ENCODE data around the gene XBP1.

DNA sequence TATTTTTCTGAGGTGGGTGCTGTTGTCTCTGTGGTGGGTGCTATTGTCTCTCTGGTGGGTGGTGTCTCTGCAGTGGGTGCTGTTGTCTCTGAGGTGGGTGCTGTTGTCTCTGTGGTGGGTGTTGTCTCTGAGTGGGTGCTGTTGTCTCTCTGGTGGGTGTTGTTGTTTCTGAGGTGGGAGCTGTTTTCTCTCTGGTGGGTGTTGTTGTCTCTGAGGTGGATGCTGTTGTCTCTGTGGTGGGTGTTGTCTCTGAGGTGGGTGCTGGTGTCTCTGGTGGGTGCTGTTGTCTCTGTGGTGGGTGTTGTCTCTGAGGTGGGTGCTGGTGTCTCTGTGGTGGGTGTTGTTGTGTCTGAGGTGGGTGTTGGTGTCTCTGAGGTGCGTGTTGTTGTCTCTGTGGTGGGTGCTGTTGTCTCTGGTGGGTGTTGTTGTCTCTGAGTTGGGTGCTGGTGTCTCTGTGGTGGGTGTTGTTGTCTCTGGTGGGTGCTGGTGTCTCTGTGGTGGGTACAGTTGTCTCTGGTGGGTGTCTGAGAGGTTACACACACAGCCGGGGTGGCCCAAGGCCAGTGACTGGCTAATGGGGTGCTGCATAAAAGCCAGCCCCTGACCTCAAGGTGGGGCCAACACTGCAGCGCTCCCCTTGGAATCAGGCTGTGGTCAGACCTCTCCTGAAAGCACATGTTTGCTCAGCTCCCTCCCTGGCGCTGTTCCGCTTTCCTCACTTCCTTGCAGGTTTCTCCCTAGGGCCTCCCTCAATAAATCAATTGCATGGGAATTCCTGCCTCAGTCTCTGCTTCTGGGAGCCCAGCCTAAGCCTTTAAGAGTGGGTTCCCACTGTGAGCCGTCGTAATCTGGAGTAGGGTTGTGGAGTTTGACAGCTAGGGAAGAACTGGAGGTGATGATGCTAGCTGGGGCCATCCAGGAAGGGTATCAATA lies 31.0 kb upstream of the XBP1 start:
- TF ChIP-seq, protein P1, sequence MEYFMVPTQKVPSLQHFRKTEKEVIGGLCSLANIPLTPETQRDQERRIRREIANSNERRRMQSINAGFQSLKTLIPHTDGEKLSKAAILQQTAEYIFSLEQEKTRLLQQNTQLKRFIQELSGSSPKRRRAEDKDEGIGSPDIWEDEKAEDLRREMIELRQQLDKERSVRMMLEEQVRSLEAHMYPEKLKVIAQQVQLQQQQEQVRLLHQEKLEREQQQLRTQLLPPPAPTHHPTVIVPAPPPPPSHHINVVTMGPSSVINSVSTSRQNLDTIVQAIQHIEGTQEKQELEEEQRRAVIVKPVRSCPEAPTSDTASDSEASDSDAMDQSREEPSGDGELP (IDR thresholded peaks at IDR 0.05; ENCODE audit: borderline replicate concordance, low read depth): no peak
- TF ChIP-seq POLR2AphosphoS5 (IDR thresholded peaks at IDR 0.05; ENCODE audit: low read depth, low read length) (no peak), SP2 (CRISPR knock-in tag; IDR thresholded peaks at IDR 0.05) (no peak), ZNF768 (CRISPR knock-in tag; IDR thresholded peaks at IDR 0.05) (peak; percentile 36; the same call in 1 of the 2 replicates)

All from HepG2 (cell line).